ENCODE results near the gene AFF3.

The AFF3 gene

GRCh38 chr2:99648906-99649789 is 493.2 kb downstream of the AFF3 start:
- no peak for DNase-seq

GRCh38 chr2:99648178-99648844 is 494.1 kb downstream of the AFF3 start:
- no peak for DNase-seq

GRCh38 chr2:99645960-99646359 is 496.4 kb downstream of the AFF3 start:
- no peak for DNase-seq

- DNase-seq: no peak
Measured at GRCh38 chr2:99644419-99644787, 498.0 kb downstream of the AFF3 start.

- DNase-seq: no peak
Measured at GRCh38 chr2:99643787-99644418, 498.5 kb downstream of the AFF3 start.

DNA sequence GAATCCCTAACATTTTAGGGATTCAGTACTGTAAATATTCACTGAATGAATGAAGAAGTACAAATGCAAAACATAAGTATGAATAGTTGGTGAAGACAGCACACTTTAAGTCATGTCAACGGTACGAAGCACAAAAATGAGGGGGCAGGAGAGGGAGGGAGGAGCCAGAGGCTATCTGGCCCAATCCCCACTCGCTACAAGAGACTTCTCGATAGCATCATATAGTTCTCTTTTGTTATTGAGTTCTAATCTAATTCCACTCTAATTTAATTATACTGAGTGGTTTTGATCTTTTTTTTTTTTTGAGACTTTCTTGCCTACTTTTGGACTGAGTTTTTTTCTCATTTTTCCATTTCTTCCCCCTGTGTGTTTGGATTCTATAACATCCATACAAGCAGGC is 500.4 kb downstream of the AFF3 start:
- DNase-seq: no peak

GRCh38 chr2:99640635-99641151 is 501.7 kb downstream of the AFF3 start:
- DNase-seq: no peak

DNA sequence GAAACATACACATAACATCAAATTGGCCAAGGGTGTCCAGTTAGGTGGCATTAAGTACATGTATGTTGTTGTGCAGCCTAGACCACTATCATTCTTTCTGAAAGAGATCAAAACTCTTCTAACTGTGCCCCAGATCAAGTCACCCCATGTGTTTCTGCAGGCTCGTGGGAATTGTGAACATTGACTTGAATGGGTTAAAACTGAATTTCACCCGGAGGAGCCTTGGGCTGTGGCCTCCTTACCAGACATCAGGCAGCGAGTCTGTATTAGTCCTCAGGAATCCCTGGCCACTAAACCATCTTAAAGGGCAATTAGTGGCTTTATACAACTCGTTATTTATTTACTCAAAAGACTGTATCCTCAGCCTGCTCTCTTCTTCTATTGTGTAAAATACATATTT is 503.6 kb downstream of the AFF3 start:
- DNase-seq: no peak

DNA sequence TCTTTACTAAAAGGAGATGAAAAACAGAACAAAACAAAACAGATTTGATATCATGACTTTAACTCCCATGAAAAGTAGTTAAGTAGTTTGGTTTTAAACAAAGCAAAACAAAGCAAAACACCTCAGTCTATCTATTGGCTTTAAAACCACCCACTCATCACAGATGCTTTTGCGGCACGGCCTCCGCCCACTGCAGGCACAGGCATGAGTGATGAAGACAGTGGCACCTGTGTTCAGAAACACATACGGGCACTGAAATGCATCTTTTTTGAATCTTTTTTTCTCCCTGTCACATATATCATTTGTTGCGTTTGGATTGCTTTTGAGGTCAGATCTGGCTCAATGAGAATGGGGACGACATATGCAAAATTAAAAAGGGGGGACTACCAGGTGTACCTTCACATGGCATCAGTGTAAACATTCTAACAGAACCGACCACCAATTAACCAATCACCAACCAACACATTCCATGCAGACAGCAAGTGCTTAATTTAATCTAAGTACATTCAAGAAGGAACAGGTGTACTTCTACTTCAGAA is 505.2 kb downstream of the AFF3 start:
- DNase-seq: no peak

GRCh38 chr2:99636144-99637034 is 506.0 kb downstream of the AFF3 start:
- DNase-seq: peak; percentile 15

- no peak for DNase-seq
Measured at GRCh38 chr2:99635710-99636109, 506.7 kb downstream of the AFF3 start.

- no peak for DNase-seq
Measured at GRCh38 chr2:99634234-99634633, 508.2 kb downstream of the AFF3 start.

GRCh38 chr2:99631700-99632099 is 510.7 kb downstream of the AFF3 start:
- no peak for DNase-seq

- DNase-seq: no peak
Measured at GRCh38 chr2:99629320-99629719, 513.1 kb downstream of the AFF3 start.

DNA sequence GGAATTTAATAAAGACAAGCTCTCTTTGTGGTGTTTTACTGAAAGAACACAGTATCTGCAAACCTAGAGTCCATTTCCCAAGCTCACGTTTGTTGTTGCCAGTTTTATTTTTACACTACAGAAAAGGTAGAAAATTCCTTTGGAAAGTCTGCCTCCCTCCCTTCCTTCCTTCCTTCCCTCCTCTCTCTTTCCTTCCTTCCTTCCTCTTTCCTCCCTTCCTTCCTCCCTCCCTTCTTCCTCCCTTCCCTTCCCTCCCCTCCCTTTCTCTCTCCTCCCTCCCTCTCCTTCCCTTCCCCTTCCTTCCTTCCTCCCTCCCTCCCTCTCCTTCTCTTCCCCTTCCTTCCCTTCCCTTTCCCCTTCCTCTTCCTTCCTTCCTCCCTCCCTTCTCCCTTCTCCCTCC is 516.2 kb downstream of the AFF3 start:
- no peak for DNase-seq

DNA sequence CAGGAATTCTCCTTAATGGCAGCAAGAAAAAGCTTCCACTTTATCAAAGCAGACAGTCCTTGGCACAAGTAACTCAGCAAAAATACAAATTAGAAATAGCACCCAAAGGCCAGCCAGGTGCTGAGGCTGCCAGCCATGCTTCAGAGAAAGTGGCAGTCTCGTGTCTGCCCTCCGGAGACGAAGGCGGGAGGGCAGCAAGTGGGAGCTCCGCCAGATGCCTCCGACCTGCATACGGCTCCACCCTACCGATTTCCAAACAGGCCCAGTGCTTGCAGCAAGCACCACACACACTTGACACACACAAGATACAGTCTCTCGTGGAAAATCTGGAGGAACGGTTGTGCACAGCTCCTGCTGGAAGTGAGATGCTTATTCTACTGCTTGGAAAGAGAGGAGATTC is 517.7 kb downstream of the AFF3 start:
- DNase-seq: no peak

DNA sequence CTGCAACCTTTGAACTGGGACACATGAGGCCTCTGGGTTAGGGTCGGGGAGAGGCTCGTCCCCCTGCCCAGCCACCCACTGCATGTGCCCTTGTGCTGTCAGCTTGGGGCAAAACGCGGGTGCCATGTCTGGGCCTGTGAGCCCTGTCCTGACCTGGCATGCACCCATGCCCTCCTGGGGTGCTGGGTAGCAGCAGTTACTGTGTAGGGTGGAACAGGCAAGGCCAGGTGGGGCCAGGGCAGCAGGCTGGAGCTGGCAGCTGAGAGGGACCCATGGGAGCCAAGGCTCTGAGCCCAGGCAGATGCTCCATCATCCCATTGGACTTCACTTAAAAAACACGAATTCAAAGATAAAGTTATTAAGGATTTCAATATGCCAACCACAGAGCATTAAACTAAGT is 518.8 kb downstream of the AFF3 start:
- DNase-seq: no peak

DNA sequence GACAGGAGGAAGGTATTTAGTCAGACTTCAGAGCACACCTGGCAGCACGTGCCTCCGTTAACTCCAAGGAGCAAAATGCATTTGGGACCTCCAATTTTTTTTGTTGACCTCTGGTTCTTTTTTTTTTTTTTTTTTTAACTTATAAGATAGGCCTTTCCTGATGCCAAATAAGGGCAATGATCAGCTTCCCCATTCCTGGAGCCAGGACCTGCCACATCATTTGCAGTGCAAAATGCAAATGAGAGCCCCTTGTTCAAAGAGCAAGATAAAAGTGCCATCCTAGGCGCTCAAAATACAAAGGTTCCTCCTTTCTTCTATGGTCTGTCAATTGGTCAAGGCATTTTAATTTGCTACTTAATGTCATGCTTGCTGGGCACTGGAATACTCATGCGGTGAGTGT is 519.4 kb downstream of the AFF3 start:
- no peak for DNase-seq

- no peak for DNase-seq
Measured at GRCh38 chr2:99622534-99622933, 519.9 kb downstream of the AFF3 start.

- DNase-seq: no peak
Measured at GRCh38 chr2:99621774-99622173, 520.6 kb downstream of the AFF3 start.

DNA sequence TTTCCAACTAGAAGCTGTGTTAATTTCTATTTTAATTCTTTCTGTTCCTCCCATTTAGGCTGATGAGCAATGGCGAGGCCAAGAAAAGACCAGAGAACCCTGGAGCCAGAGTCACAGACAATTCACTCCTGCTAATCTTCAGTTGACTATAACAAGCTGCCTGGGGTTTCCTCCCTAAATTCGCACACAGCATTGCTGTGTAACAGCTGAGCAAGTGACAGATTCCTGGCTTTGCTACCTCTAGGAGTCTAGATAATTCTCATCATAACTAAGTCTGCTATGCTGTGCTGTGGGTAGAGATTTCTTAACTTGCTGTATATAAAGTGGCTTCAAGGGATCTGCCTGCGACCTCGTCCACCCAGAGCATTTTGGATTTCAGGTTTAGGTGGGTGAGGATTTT is 521.3 kb downstream of the AFF3 start:
- DNase-seq: no peak

GRCh38 chr2:99619151-99619550 is 523.2 kb downstream of the AFF3 start:
- DNase-seq: no peak

All from SHP77 treated with DMSO at 0.1 percent for 48 hours (cell line).